Measurements from ENCODE around the gene IKZF1. TPM values are rescaled to one million over a fixed set of nuclear protein-coding genes. Genes with fewer than 3 reads are reported as not detected.

IKZF1 gene
- total RNA-seq, 1 donor from 2014 or later: 2.2 TPM

Other genes with a start within 250 kb of the IKZF1 start
- not detected for gene ZPBP, start 211.5 kb upstream of the IKZF1 start, total RNA-seq
- gene FIGNL1, start 145.6 kb downstream of the IKZF1 start, total RNA-seq: 2.6 TPM